ENCODE data around the gene CSRNP3. TPM values are rescaled to one million over a fixed set of nuclear protein-coding genes. Genes with fewer than 3 reads are reported as not detected.

Gene CSRNP3
- total and polyA plus RNA-seq, 3 experiments from 2014 or later: not detected

DNA sequence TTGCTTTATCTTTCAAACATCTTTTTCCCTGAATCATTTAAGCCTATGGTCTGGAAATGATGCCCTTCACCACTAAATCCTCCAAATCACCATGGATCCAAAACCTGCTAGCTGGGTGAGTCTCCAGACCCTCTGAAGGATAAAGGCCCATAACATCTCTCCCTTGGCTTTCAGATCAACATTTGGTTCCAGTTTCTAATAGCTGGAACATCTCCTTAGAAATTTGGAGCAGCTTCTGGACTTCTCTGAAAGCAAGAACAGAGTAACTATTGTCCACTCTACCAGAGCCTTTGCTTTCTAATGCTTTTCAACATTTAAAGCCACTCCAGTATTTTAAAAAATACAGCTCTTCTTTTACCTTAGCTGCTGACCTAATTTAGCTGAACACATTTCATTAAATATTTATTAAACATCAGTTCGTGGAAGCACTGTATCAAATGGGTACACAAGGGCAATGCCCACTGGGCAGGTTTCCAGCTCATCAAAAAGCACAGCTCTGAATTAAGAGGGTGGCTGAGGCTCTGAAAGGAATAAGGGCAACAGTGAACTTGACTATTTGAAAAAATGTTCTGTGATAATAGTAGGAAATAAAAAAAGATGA lies 249.2 kb downstream of the CSRNP3 start:
- no peaks in the 10 kb centered on the region for H3K4me1 Mint-ChIP-seq
- DNase-seq: no peak
- no peak overlapping the region for H3K27ac Mint-ChIP-seq
- H3K27me3 Mint-ChIP-seq: peaks cover 9 to 19% of the 10 kb centered on the region in 2 donors
- ChIA-PET CTCF (no interaction called here), POLR2A (no interaction called here)
- Histone ChIP-seq H3K9me3 (ENCODE audit: low read length) (no peaks in the 10 kb centered on the region), H3K36me3 (ENCODE audit: insufficient read depth, low read length) (no peaks in the 10 kb centered on the region), H3K4me1 (ENCODE audit: insufficient read depth, low read length) (no peaks in the 10 kb centered on the region), H3K4me3 (ENCODE audit: low read length) (no peak overlapping the region), H3K27me3 (ENCODE audit: insufficient read depth, low read length, poor library complexity, severe bottlenecking) (no peaks in the 10 kb centered on the region), H3K27ac (ENCODE audit: low read depth, low read length) (no peak overlapping the region)
- H3K9me3 Mint-ChIP-seq: peaks cover 0 to 2% (median 0%) of the 10 kb centered on the region in 5 donors
- H3K4me3 Mint-ChIP-seq: no peak overlapping the region
- H3K36me3 Mint-ChIP-seq: no peaks in the 10 kb centered on the region

DNA sequence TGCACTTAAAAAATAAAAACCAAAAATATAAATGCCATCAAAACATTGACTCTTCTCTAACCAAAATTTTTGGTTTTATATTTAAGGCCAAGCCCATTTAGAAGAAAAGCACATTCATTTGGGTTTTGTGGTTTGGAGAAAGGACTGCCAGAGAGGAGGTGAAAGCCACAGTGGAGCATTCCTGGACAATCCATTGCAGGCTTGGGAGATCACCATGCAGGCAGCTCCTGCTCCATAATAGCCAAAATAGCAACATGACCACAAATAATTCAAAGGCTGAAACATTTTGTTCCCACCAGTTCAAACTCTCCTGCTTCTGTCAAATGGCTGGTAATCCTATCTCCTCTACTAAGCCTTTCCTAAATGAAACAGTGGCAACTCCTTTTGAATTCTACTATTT lies 251.0 kb downstream of the CSRNP3 start:
- peaks cover 11 to 25% of the 10 kb centered on the region in 2 donors for H3K27me3 Mint-ChIP-seq
- Histone ChIP-seq H3K27me3 (ENCODE audit: insufficient read depth, low read length, poor library complexity, severe bottlenecking) (no peaks in the 10 kb centered on the region), H3K4me3 (ENCODE audit: low read length) (no peak overlapping the region), H3K36me3 (ENCODE audit: insufficient read depth, low read length) (no peaks in the 10 kb centered on the region), H3K27ac (ENCODE audit: low read depth, low read length) (no peak overlapping the region), H3K9me3 (ENCODE audit: low read length) (no peaks in the 10 kb centered on the region), H3K4me1 (ENCODE audit: insufficient read depth, low read length) (no peaks in the 10 kb centered on the region)
- H3K27ac Mint-ChIP-seq: no peak overlapping the region
- no peaks in the 10 kb centered on the region for H3K4me1 Mint-ChIP-seq
- no peaks in the 10 kb centered on the region for H3K36me3 Mint-ChIP-seq
- H3K4me3 Mint-ChIP-seq: no peak overlapping the region
- ChIA-PET POLR2A (no interaction called here), CTCF (no interaction called here)
- no peak for DNase-seq
- peaks cover 0 to 2% (median 0%) of the 10 kb centered on the region in 5 donors for H3K9me3 Mint-ChIP-seq

DNA sequence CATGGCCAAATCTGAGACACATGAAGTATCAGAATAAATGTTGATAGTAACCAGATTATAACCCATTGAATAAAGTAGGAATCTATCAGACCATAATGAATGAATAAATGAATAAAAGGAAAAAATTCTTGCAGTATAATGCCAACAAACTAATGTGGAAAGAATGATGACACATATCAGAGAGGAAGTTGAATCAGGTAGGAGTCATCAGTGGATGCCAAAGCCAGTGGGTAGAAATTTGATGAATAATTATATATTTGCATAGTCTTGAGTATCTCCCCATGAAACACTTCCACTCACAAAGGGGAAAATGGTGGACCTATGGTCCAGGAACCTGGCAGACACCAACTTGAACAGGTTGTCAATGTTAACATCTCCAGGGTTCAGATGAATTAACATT lies 255.9 kb downstream of the CSRNP3 start:
- H3K36me3 ChIP-seq (ENCODE audit: insufficient read depth, low read length): no peaks in the 10 kb centered on the region
- Mint-ChIP-seq H3K27me3 (peaks cover 6 to 28% of the 10 kb centered on the region in 2 donors), H3K27ac (no peak overlapping the region), H3K9me3 (peaks cover 0 to 9% (median 0%) of the 10 kb centered on the region in 5 donors), H3K36me3 (no peaks in the 10 kb centered on the region), H3K4me3 (no peak overlapping the region), H3K4me1 (no peaks in the 10 kb centered on the region)
- DNase-seq: no peak
- H3K27ac ChIP-seq (ENCODE audit: low read depth, low read length): no peak overlapping the region
- H3K4me1 ChIP-seq (ENCODE audit: insufficient read depth, low read length): no peaks in the 10 kb centered on the region
- ChIA-PET POLR2A (no interaction called here), CTCF (no interaction called here)
- H3K9me3 ChIP-seq (ENCODE audit: low read length): no peaks in the 10 kb centered on the region
- H3K4me3 ChIP-seq (ENCODE audit: low read length): no peak overlapping the region
- no peaks in the 10 kb centered on the region for H3K27me3 ChIP-seq (ENCODE audit: insufficient read depth, low read length, poor library complexity, severe bottlenecking)

Other genes with a start within 250 kb of the CSRNP3 start
- gene SCN2A, start 230.3 kb upstream of the CSRNP3 start, total RNA-seq: not detected
- not detected for gene SCN2A, start 230.3 kb upstream of the CSRNP3 start, polyA plus RNA-seq